Stomach smooth muscle (tissue), 2 donors: ENCODE results near the gene ZIC2.

Experiments
- H3K27ac ChIP-seq: one replicate; pipeline ENCODE4 v1.7.0; 2013; ENCODE audit warnings: mild to moderate bottlenecking, low read length, inconsistent platforms
- H3K27me3 ChIP-seq, 2 donors: one replicate each; pipeline ENCODE4 v1.7.0; 2013; ENCODE audit warnings: low read length in 2 of 2; ENCODE audit not compliant: insufficient read depth in 2 of 2, control insufficient read depth in 1 of 2
- H3K36me3 ChIP-seq, 2 donors: one replicate each; pipeline ENCODE4 v1.7.0; 2013; ENCODE audit warnings: low read length in 2 of 2; ENCODE audit not compliant: control insufficient read depth in 2 of 2, insufficient read depth in 2 of 2
- H3K4me1 ChIP-seq: one replicate; pipeline ENCODE4 v1.7.0; 2013; ENCODE audit warnings: low read length; ENCODE audit not compliant: control insufficient read depth, insufficient read depth
- H3K4me3 ChIP-seq, 2 donors: one replicate each; pipeline ENCODE4 v1.7.0; 2013; ENCODE audit warnings: low read length in 2 of 2
- H3K9ac ChIP-seq, 2 donors: one replicate each; pipeline ENCODE4 v1.7.0; 2013; ENCODE audit warnings: low read length in 2 of 2, mild to moderate bottlenecking in 1 of 2
- H3K9me3 ChIP-seq, 2 donors: one replicate each; pipeline ENCODE4 v1.7.0; 2013; ENCODE audit warnings: low read length in 2 of 2; ENCODE audit not compliant: control insufficient read depth in 2 of 2
- donor health status: healthy.
- donor health status: Pancreatic carcinoma.

The ZIC2 gene

DNA sequence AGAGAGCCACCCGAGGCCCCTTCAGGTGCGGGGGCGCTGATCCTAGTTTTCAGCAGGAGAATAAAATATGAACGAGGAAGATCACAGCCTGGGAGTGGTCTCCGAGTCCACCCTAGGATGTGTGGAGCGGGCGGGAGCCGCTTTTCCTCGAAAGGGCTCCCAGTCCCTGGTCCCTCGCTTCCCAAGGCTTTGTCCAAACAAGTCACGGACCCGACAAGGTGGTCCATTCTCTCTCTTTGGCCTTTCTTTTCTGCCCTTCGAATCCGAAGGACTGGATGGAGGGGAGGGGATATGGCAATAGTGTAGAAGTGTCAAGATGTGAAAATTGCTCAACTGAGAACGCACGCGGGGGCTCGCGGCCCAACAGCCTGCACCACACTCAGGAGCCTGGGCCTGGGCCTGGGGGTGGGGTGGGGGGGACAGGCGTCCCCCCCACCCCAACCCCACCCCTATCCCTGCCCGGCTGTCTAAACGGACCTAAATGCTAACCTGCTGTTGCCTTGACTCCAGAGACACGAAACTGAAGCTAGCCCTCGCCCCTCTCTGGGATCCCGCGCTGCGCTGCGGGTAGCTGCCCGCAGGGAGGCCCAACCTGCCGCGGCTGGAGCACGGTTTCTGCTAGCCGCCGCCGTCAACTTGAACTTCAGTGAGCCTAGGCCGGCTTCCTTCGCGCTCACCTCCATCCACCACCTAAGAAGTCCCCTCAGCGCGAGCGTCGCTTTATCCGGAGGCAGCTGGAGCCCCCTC is 7.1 kb downstream of the ZIC2 start:
- H3K4me3 ChIP-seq: no peak overlapping the region
- peaks cover 14% of the 10 kb centered on the region for H3K4me1 ChIP-seq
- H3K9ac ChIP-seq: no peak overlapping the region

DNA sequence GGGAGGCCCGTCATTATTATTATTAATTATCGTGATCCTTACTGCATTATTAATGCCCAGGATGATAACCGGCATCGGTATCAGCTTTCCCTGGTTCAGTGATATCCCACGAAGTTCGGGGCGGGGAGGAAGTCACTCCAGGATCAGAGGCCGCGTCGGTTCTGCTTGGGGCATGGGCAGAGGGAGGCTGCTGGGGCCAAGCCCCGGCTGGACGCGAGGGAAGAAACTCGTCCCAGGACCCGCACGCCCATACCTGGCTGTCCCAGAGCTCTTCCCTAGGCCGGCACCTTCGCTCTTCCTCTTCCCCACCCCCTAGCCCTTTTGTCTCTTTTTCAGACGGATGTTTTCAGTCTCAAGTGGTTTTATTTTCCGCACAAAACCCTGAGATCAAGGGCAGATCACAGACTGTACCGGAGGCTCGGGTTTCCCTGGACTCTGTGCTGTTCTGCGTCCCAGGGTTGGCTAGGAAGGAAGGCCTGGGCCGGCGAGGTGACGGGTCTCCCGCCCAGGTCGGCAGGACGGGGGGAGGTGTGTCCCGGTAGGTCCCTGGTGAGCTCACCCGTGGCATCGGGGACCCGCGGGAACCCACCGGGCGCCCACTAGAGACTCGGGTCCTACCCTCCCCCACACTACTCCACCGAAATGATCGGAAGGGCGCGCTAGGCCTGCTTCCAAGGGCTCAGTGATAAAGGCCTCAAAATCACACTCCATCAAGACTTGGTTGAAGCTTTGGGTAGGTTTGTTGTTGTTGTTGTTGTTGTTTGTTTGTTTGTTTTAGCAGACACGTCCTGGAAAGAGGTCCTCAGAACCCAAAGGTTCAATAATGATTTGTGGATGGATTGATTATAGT is 7.9 kb downstream of the ZIC2 start:
- Histone ChIP-seq H3K27me3 (peaks cover 86 to 97% of the 10 kb centered on the region in 2 donors), H3K4me1 (peaks cover 14% of the 10 kb centered on the region), H3K27ac (no peak overlapping the region), H3K36me3 (no peaks in the 10 kb centered on the region), H3K4me3 (no peak overlapping the region), H3K9me3 (peaks cover 0 to under 1% of the 10 kb centered on the region in 2 donors), H3K9ac (no peak overlapping the region)

More for the DNA sequence above, 7.1 kb downstream of the ZIC2 start:
- H3K36me3 ChIP-seq: no peaks in the 10 kb centered on the region
- no peak overlapping the region for H3K27ac ChIP-seq
- H3K27me3 ChIP-seq: peaks cover 88 to 97% of the 10 kb centered on the region in 2 donors
- H3K9me3 ChIP-seq: peaks cover 0 to 7% of the 10 kb centered on the region in 2 donors

DNA sequence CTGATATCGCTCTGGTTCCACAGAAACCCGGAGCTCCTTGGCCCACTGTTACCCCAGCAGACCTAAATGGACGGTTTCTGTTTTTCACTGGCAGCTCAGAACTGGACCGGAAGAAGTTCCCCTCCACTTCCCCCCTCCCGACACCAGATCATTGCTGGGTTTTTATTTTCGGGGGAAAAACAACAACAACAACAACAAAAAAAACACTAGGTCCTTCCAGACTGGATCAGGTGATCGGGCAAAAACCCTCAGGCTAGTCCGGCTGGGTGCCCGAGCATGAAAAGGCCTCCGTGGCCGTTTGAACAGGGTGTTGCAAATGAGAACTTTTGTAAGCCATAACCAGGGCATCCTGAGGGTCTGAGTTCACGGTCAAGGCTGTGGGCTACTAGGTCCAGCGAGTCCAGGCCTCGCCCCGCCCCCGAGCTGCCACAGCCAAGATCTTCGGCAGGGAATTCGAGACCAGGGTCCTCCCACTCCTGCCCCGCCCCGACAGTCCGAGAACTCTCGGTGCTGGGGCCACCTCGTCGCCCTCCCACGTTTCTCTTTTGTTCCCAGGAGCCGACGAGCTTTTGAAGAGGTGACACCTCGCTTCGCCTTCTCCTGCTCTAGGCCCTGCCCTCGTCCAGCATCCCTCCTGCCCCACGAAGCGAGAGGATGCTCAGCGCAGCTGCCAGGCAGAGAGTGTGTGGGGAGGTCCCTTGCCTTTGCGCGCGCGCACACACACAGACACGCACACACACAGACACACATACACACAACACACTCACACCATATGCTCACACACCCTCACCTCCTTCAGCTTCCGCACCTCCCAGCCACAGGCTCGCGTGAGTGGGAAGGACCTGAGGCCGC is 8.8 kb downstream of the ZIC2 start:
- H3K27me3 ChIP-seq: peaks cover 88 to 97% of the 10 kb centered on the region in 2 donors
- H3K36me3 ChIP-seq: no peaks in the 10 kb centered on the region
- no peak overlapping the region for H3K4me3 ChIP-seq
- H3K27ac ChIP-seq: no peak overlapping the region
- peaks cover 0 to under 1% of the 10 kb centered on the region in 2 donors for H3K9me3 ChIP-seq
- H3K9ac ChIP-seq: no peak overlapping the region
- H3K4me1 ChIP-seq: peaks cover 14% of the 10 kb centered on the region

DNA sequence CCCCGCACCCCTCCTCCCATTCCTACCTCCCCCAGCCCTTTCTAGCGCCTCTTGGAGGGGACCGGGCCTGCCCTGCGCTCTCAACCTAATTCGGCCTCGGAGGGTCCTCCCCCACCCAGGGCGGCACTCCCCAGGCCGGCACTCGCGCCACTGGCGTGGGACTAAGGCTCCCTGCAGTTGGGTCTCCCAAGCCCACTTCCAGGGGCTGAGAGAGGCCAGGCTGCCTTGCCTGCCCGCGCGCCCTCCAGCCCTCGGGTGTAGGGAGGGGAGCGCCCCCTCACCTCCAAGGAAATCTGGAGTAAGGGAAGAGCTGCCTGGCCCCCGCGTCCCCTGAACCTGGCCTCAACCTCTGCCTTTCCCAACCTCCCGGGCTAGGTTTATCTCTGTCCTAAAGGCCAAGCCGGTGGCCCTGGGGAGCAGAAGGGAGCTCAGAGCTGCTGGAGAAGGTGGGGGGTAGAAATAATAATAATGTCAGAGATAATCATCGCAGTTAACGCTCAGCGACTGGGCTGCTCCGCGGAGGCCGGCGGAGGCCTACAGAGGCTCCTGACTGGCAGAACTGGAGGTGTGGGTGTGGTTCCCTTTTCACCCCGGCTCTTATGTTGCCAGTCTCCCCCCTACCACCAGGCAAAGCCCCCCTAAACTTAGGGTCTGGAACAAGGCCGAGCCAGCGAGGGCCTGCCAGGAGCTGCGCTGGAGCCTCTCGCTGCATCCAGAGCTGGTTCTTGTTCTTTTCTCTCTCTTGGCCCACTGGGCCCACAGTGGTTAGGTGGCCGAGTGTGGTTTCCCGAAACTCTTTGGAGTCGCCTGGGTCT is 9.6 kb downstream of the ZIC2 start:
- Histone ChIP-seq H3K4me3 (no peak overlapping the region), H3K9me3 (peaks cover 0 to 5% of the 10 kb centered on the region in 2 donors), H3K4me1 (peaks cover 14% of the 10 kb centered on the region), H3K27me3 (peaks cover 89 to 98% of the 10 kb centered on the region in 2 donors), H3K9ac (no peak overlapping the region), H3K36me3 (no peaks in the 10 kb centered on the region), H3K27ac (no peak overlapping the region)

DNA sequence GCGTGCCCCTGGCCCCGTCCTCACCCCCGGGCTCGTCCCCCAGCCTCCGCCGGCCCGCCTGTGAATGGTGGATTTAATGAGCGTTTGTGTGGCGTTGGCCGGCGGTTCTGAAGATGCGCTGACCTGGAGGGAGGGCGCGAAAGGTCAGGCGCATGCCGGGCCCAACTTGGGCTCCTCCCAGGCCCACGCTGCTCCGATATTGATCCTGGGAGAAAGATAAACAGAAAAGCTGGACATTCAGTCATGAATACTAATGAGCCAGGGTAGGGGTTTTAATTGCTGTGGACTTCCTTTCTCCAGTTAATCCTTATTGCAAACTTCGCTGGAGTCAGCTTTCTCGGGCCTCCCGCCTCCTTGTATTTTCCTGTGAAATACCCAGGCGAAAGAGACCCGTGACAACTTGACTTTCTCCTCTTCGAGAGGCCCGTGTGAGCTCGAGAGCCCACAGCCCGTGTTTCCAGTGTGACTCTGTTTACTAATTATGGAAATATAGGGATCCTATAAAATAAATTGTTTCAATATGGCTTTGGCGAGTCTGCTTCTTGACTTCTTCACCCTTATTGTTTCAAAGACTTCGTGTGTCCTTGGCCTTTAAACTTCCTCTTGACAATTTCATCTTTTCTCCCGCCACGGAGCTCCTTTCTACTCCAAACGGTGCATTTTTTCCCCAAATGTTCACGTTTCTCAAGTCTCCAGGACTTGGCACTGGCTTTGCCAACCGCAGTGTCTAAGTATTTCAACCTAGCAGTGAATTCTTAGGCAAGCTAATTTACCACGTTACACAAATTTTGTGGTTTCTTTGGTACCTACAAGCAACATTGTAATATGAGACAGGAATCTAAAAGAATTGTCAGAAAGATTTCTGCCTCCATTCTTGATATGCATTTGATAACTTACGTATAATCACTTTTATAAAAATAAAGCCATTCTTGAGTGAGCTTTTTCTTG is 10.5 kb downstream of the ZIC2 start:
- Histone ChIP-seq H3K36me3 (no peaks in the 10 kb centered on the region), H3K27ac (no peak overlapping the region), H3K9me3 (peaks cover 0 to 5% of the 10 kb centered on the region in 2 donors), H3K27me3 (peaks cover 91 to 98% of the 10 kb centered on the region in 2 donors), H3K4me3 (no peak overlapping the region), H3K4me1 (peaks cover 14% of the 10 kb centered on the region), H3K9ac (no peak overlapping the region)

DNA sequence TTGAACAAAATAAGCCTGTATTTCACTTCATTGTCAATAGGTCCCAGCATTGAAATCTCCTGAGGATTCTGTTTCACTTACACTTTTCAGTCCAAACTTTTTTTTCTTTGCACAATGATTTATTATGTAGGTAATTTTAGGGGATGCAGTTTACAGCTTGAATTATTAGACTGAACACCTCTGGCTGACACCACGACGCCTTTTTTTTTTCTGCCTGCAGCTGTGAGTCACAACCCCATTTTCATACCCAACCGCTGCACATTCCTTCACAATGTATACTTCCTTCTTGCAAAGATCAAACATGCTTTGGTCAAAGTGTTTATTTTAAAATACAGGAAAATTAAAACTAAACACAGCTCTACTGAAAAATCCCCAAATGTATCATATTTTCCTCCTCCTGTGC is 11.4 kb downstream of the ZIC2 start:
- Histone ChIP-seq H3K9me3 (peaks cover 0 to 5% of the 10 kb centered on the region in 2 donors), H3K4me1 (peaks cover 14% of the 10 kb centered on the region), H3K27ac (no peak overlapping the region), H3K9ac (no peak overlapping the region), H3K36me3 (no peaks in the 10 kb centered on the region), H3K4me3 (no peak overlapping the region), H3K27me3 (peaks cover 89 to 98% of the 10 kb centered on the region in 2 donors)

DNA sequence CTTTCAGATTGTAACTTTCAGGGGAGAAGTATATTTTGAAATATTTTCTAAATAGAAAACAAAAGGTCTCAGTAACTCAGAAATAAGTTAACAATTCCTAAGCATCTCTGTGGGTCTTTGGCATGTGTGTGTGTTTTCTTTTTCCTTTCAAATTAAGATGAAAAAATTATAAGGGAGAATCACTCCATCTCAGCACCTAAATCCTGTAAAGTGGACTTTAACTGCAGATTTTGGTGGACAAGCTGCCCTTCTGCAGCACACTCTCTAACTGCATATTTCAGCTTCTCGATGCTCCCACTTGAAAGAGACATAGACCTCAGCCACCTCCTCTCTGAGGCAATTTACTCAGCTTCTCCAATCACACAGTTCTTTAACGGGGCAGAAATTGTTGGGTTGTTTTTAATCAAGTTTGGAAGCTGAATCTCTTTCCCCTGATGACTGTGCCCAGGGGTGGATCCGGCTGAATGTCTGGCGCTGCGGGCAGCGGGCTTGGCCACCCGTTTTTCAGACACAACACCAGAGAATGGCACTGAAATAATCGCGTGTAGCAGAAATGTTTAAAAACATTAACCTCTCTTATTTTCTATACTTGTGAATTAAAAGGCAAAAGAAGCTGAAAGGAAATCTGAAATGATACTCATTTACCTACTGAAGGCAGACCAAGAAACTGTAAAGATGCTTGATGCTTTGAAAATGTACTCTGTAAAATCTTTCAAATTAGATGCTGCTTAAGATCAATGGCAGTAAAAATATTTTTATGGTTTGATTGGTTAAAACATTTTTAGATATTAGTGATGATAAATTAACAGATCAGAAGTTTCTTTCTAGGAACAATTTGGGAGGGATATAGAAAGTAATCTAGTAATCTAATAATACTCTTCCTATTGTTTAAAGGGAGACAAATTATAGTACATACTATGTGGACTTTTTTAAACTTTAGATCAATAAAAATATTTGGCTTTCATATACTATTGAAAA is 12.4 kb downstream of the ZIC2 start:
- no peak overlapping the region for H3K27ac ChIP-seq
- peaks cover 0 to 5% of the 10 kb centered on the region in 2 donors for H3K9me3 ChIP-seq
- no peaks in the 10 kb centered on the region for H3K36me3 ChIP-seq
- H3K4me1 ChIP-seq: peaks cover 14% of the 10 kb centered on the region
- H3K27me3 ChIP-seq: peaks cover 89 to 95% of the 10 kb centered on the region in 2 donors
- H3K4me3 ChIP-seq: no peak overlapping the region
- no peak overlapping the region for H3K9ac ChIP-seq

DNA sequence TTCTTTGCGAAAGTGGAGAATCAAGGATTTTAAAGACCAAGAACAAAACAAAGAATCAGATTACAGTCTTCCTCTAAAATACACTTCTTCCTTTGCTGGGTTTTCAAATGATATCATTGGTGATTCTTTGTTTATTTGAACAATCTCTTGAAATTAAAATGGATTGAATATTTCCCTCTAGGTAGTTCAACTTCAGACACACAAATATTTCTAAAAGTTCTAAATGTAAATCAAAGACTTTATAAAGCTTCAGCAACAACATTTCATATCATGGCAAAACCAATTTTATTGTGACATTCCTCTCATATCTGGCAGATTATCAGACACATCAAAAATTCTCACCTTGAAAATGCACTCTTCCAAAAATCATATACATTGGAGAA is 13.0 kb downstream of the ZIC2 start:
- Histone ChIP-seq H3K4me3 (no peak overlapping the region), H3K27ac (no peak overlapping the region), H3K9ac (no peak overlapping the region), H3K36me3 (no peaks in the 10 kb centered on the region), H3K27me3 (peaks cover 82 to 89% of the 10 kb centered on the region in 2 donors), H3K4me1 (peaks cover 11% of the 10 kb centered on the region), H3K9me3 (peaks cover 0 to 5% of the 10 kb centered on the region in 2 donors)
